Neural cell (in vitro differentiated cells): ENCODE data around the gene ZNF564. TPM values are rescaled to one million over a fixed set of nuclear protein-coding genes. Genes with fewer than 3 reads are reported as not detected.
"Not testable (repeated sequence)": the region's sequence is repeated elsewhere in the genome, so short reads cannot be mapped to it uniquely, and the experiment has no call there.

Experiments used
- H2AFZ ChIP-seq: fragments of 200-600, 300-800 bp; sonication (generic), shearing (Covaris generic); 2 replicates; pipeline ENCODE4 v1.6.0; 2014; ENCODE audit warnings: low read depth, mild to moderate bottlenecking, antibody characterized with exemption, low read length, moderate library complexity
- H3F3A ChIP-seq: fragments of 200-600 bp; shearing (Covaris generic); 2 replicates; pipeline ENCODE4 v1.6.1; 2016; ENCODE audit warnings: mild to moderate bottlenecking, moderate library complexity, mixed read lengths, antibody characterized with exemption, low read length; ENCODE audit not compliant: insufficient read depth, poor library complexity, severe bottlenecking
- H3K27ac ChIP-seq: fragments of 200-600, 300-800 bp; sonication (generic), shearing (Covaris generic); 2 replicates; pipeline ENCODE4 v1.5.1; 2014; ENCODE audit warnings: mild to moderate bottlenecking, low read length, moderate library complexity
- H3K27me3 ChIP-seq: fragments of 300-800, 200-600 bp; sonication (generic), shearing (Covaris generic); 2 replicates; pipeline ENCODE4 v1.6.0; 2014; ENCODE audit warnings: mild to moderate bottlenecking, low read depth, low read length, moderate library complexity; ENCODE audit not compliant: insufficient read depth
- H3K36me3 ChIP-seq: fragments of 300-800, 200-600 bp; sonication (generic), shearing (Covaris generic); 2 replicates; pipeline ENCODE4 v1.5.1; 2014; ENCODE audit warnings: mild to moderate bottlenecking, antibody characterized with exemption, low read length, moderate library complexity; ENCODE audit not compliant: insufficient read depth
- H3K4me2 ChIP-seq: fragments of 300-800, 200-600 bp; sonication (generic), shearing (Covaris generic); 2 replicates; pipeline ENCODE4 v1.6.0; 2014; ENCODE audit warnings: mild to moderate bottlenecking, low read length
- H3K4me3 ChIP-seq: fragments of 300-800, 200-600 bp; sonication (generic), shearing (Covaris generic); 2 replicates; pipeline ENCODE4 v1.5.1; 2014; ENCODE audit warnings: mild to moderate bottlenecking, low read length, moderate library complexity
- H3K79me2 ChIP-seq: fragments of 200-600 bp; shearing (Covaris generic); replicated peaks from 2 replicates; pipeline ENCODE4 v1.6.0; 2014; ENCODE audit warnings: mild to moderate bottlenecking, low read length, moderate library complexity; ENCODE audit not compliant: insufficient read depth
- H3K9ac ChIP-seq: fragments of 300-800, 200-600 bp; sonication (generic), shearing (Covaris generic); 2 replicates; pipeline ENCODE4 v1.6.1; 2016; ENCODE audit warnings: mild to moderate bottlenecking, low read length, mixed read lengths
- H3K9me2 ChIP-seq: fragments of 200-600 bp; shearing (Covaris generic); 2 replicates; pipeline ENCODE4 v1.6.1; 2016; ENCODE audit warnings: mild to moderate bottlenecking, low read length, mixed read lengths; ENCODE audit not compliant: insufficient read depth
- H3K9me3 ChIP-seq: fragments of 200-600, 300-800 bp; sonication (generic), shearing (Covaris generic); 2 replicates; pipeline ENCODE4 v1.6.1; 2016; ENCODE audit warnings: mild to moderate bottlenecking, mixed run types, low read length, moderate library complexity, mixed read lengths
- H4K20me1 ChIP-seq: fragments of 200-600 bp; shearing (Covaris generic); 2 replicates; pipeline ENCODE4 v1.6.1; 2016; ENCODE audit warnings: mild to moderate bottlenecking, mixed run types; ENCODE audit not compliant: insufficient read depth
- EP300 ChIP-seq: fragments of 450-650 bp; conservative IDR thresholded peaks from 2 replicates; pipeline ENCODE4 v1.6.1; 2014; ENCODE audit warnings: antibody characterized with exemption, mild to moderate bottlenecking, moderate library complexity; ENCODE audit not compliant: poor library complexity, severe bottlenecking
- EZH2 ChIP-seq: fragments of 200-600, 300-800 bp; shearing (Covaris generic), sonication (generic); IDR thresholded peaks from 2 replicates; pipeline ENCODE4 v1.6.1; 2014; ENCODE audit warnings: antibody characterized with exemption, low read length, borderline replicate concordance, mild to moderate bottlenecking; ENCODE audit not compliant: insufficient read depth, poor library complexity, severe bottlenecking
- MXI1 ChIP-seq: fragments of 450-650 bp; conservative IDR thresholded peaks from 2 replicates; pipeline ENCODE4 v1.6.1; 2014; ENCODE audit warnings: antibody characterized with exemption, mild to moderate bottlenecking; ENCODE audit not compliant: poor library complexity, severe bottlenecking
- POLR2AphosphoS5 ChIP-seq: IDR thresholded peaks from 2 replicates; pipeline ENCODE4 v1.6.1; 2012
- RAD21 ChIP-seq: fragments of 450-650 bp; conservative IDR thresholded peaks from 2 replicates; pipeline ENCODE4 v1.6.1; 2014; ENCODE audit warnings: antibody characterized with exemption, mild to moderate bottlenecking, moderate library complexity
- SMC3 ChIP-seq: fragments of 450-650 bp; conservative IDR thresholded peaks from 2 replicates; pipeline ENCODE4 v1.6.1; 2014; ENCODE audit warnings: antibody characterized with exemption, mild to moderate bottlenecking, moderate library complexity; ENCODE audit not compliant: poor library complexity
- TAF1 ChIP-seq: IDR thresholded peaks from 2 replicates; pipeline ENCODE4 v1.6.1; 2012; ENCODE audit warnings: low read depth
- polyA plus RNA-seq: library from polyadenylated mRNA; depleted of rRNA; stranded (reverse); fragments of >200 nt; gene quantifications from 2 replicates; pipeline ENCODE4 v1.2.3, GENCODE V29; 2014
- TF ChIP-seq, protein P1 (sequence below): IDR thresholded peaks from 2 replicates; pipeline ENCODE4 v1.6.1; 2012; ENCODE audit warnings: borderline replicate concordance
- TF ChIP-seq, protein P2 (sequence below): fragments of 450-650 bp; IDR thresholded peaks from 2 replicates; pipeline ENCODE4 v1.5.1; 2014; ENCODE audit warnings: antibody characterized with exemption, mild to moderate bottlenecking, moderate library complexity; ENCODE audit not compliant: poor library complexity, severe bottlenecking

ZNF564 gene
- polyA plus RNA-seq, 1 donor from 2014 or later = 7.6 TPM

DNA sequence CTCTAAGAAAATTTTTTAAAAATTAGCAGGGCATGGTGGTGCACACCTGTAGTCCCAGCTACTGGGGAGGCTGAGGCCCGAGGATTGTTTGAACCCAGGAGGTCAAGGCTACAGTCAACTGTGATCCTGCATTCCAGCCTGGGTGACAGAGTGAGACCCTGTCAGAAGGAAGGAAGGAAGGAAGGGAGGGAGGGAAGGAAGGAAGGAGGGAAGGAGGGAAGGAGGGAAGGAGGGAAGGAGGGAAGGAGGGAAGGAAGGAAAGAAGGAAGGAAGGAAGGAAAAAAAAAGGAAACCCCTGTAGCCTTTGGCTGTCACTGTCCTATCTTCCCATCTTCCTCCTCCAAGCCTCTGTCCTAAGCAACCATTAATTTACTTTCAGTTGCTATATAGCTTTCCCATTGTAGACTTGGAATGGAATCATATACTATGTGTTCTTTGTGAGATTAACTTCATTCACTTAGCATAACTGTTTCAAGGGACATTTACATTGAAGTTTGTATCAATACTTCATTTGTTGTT lies 65.0 kb downstream of the ZNF564 start:
- H3K9ac ChIP-seq, H2AFZ ChIP-seq, H3K27ac ChIP-seq, H3K9me2 ChIP-seq, H3F3A ChIP-seq, H3K4me2 ChIP-seq, H3K9me3 ChIP-seq, H4K20me1 ChIP-seq, H3K36me3 ChIP-seq, H3K27me3 ChIP-seq, H3K4me3 ChIP-seq: not testable (repeated sequence)
- H3K79me2 ChIP-seq = peaks cover 30% of the 10 kb centered on the region

DNA sequence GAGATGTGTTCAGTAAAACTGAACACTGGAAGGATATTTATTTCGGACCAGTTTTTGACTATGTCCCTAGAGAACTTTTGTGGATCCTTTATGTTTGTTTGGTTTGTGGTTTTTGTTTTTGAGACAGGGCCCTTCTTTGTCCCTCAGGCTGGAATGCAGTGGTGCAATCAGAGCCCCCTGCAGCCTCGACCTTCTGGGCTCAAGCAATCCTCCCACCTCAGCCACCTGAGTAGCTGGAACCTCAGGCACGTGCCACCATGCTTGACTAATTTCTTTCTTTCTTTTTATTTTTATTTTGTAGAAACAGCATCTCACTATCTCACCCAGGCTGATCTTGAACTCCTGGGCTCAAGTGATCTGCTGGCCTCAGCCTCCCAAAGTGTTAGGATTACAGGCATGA lies 65.7 kb downstream of the ZNF564 start:
- Histone ChIP-seq H3K36me3 (no peaks in the 10 kb centered on the region), H2AFZ (no peak overlapping the region), H3K27me3 (no peaks in the 10 kb centered on the region), H3K9me3 (no peaks in the 10 kb centered on the region), H3K4me2 (no peak overlapping the region), H3F3A (no peaks in the 10 kb centered on the region), H3K9me2 (no peaks in the 10 kb centered on the region), H3K9ac (no peak overlapping the region), H4K20me1 (no peaks in the 10 kb centered on the region), H3K79me2 (peaks cover 37% of the 10 kb centered on the region), H3K27ac (peak overlapping the region; percentile 89), H3K4me3 (no peak overlapping the region)
- no peak for TF ChIP-seq MXI1
- TF ChIP-seq EZH2 = no peak
- TF ChIP-seq, protein P1, sequence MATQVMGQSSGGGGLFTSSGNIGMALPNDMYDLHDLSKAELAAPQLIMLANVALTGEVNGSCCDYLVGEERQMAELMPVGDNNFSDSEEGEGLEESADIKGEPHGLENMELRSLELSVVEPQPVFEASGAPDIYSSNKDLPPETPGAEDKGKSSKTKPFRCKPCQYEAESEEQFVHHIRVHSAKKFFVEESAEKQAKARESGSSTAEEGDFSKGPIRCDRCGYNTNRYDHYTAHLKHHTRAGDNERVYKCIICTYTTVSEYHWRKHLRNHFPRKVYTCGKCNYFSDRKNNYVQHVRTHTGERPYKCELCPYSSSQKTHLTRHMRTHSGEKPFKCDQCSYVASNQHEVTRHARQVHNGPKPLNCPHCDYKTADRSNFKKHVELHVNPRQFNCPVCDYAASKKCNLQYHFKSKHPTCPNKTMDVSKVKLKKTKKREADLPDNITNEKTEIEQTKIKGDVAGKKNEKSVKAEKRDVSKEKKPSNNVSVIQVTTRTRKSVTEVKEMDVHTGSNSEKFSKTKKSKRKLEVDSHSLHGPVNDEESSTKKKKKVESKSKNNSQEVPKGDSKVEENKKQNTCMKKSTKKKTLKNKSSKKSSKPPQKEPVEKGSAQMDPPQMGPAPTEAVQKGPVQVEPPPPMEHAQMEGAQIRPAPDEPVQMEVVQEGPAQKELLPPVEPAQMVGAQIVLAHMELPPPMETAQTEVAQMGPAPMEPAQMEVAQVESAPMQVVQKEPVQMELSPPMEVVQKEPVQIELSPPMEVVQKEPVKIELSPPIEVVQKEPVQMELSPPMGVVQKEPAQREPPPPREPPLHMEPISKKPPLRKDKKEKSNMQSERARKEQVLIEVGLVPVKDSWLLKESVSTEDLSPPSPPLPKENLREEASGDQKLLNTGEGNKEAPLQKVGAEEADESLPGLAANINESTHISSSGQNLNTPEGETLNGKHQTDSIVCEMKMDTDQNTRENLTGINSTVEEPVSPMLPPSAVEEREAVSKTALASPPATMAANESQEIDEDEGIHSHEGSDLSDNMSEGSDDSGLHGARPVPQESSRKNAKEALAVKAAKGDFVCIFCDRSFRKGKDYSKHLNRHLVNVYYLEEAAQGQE = no peak
- TF ChIP-seq, protein P2, sequence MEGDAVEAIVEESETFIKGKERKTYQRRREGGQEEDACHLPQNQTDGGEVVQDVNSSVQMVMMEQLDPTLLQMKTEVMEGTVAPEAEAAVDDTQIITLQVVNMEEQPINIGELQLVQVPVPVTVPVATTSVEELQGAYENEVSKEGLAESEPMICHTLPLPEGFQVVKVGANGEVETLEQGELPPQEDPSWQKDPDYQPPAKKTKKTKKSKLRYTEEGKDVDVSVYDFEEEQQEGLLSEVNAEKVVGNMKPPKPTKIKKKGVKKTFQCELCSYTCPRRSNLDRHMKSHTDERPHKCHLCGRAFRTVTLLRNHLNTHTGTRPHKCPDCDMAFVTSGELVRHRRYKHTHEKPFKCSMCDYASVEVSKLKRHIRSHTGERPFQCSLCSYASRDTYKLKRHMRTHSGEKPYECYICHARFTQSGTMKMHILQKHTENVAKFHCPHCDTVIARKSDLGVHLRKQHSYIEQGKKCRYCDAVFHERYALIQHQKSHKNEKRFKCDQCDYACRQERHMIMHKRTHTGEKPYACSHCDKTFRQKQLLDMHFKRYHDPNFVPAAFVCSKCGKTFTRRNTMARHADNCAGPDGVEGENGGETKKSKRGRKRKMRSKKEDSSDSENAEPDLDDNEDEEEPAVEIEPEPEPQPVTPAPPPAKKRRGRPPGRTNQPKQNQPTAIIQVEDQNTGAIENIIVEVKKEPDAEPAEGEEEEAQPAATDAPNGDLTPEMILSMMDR = no peak
- TF ChIP-seq SMC3 = no peak
- TF ChIP-seq TAF1 = no peak
- TF ChIP-seq POLR2AphosphoS5 = no peak

DNA sequence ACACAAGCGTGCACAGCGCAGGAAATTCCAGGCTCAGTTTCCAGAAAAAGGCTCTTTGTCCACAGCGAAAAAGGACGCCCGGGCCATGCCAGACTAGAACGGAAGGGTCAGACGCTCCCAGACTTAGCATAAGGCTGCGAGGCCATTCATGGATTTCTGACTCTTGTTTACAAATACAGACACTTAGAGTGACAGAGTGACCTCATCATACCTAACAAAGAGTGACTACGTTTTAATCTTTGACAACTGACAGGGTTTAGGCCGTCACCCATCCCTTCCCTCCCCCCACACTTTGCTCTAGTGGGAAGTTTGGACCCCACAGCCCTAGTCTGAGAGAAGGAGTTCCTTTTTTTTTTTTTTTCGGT lies 66.2 kb downstream of the ZNF564 start:
- no peaks in the 10 kb centered on the region for H3K9me2 ChIP-seq
- H3K9ac ChIP-seq = peak overlapping the region; percentile 97
- H2AFZ ChIP-seq = peak overlapping the region; percentile 66
- peak overlapping the region; percentile 93 for H3K4me3 ChIP-seq
- no peaks in the 10 kb centered on the region for H3K9me3 ChIP-seq
- no peaks in the 10 kb centered on the region for H3K27me3 ChIP-seq
- no peaks in the 10 kb centered on the region for H3K36me3 ChIP-seq
- no peaks in the 10 kb centered on the region for H4K20me1 ChIP-seq
- TF ChIP-seq EP300 (no peak), POLR2AphosphoS5 (no peak), RAD21 (no peak), TAF1 (no peak), MXI1 (no peak), SMC3 (no peak), EZH2 (no peak)
- TF ChIP-seq, protein P1 = no peak
- TF ChIP-seq, protein P2 = no peak
- no peaks in the 10 kb centered on the region for H3F3A ChIP-seq
- H3K79me2 ChIP-seq = peaks cover 41% of the 10 kb centered on the region
- peak overlapping the region; percentile 71 for H3K4me2 ChIP-seq
- peak overlapping the region; percentile 89 for H3K27ac ChIP-seq
